ENCODE results near the gene TPM1. TPM values are rescaled to one million over a fixed set of nuclear protein-coding genes. Genes with fewer than 3 reads are reported as not detected.

Gene TPM1
- total and polyA plus RNA-seq, 2 experiments from 2014 or later, result 291 to 353 TPM

GRCh38 chr15:63070681-63071129 lies 28.2 kb downstream of the TPM1 start:
- Histone ChIP-seq H3K4me3 (no peak overlapping the region), H4K20me1 (ENCODE audit: insufficient read depth, poor library complexity, severe bottlenecking) (no peaks in the 10 kb centered on the region), H3K9me2 (replicated peaks; ENCODE audit: insufficient read depth) (no peaks in the 10 kb centered on the region), H3K4me1 (ENCODE audit: insufficient read depth) (peaks cover 3% of the 10 kb centered on the region), H3K79me2 (peaks cover 4% of the 10 kb centered on the region), H2AFZ (no peak overlapping the region), H3K36me3 (replicated peaks; ENCODE audit: insufficient read depth, low read depth) (no peaks in the 10 kb centered on the region), H3K9me3 (ENCODE audit: low read depth) (no peaks in the 10 kb centered on the region), H3K27me3 (no peaks in the 10 kb centered on the region), H3K27ac (no peak overlapping the region), H3K4me2 (no peak overlapping the region)
- WGBS (ENCODE audit: low lambda C conversion rate, missing lambda C conversion rate), result 79% methylated on average over 6 of the region's 6 CpGs
- no peak for DNase-seq (ENCODE audit: low spot score)
- no peak for TF ChIP-seq EZH2phosphoT487 (IDR thresholded peaks at IDR 0.05; ENCODE audit: low read depth, severe bottlenecking, unreplicated experiment)
- TF ChIP-seq EZH2 (IDR thresholded peaks at IDR 0.05; ENCODE audit: borderline replicate concordance), result no peak
- no peak for TF ChIP-seq CTCF (IDR thresholded peaks at IDR 0.05; ENCODE audit: poor library complexity)

GRCh38 chr15:63071288-63071909 lies 28.9 kb downstream of the TPM1 start:
- H3K9me3 ChIP-seq (ENCODE audit: low read depth), result no peaks in the 10 kb centered on the region
- H4K20me1 ChIP-seq (ENCODE audit: insufficient read depth, poor library complexity, severe bottlenecking), result no peaks in the 10 kb centered on the region
- peaks cover 3% of the 10 kb centered on the region for H3K4me1 ChIP-seq (ENCODE audit: insufficient read depth)
- H3K27ac ChIP-seq, result no peak overlapping the region
- no peak for DNase-seq (ENCODE audit: low spot score)
- peaks cover 4% of the 10 kb centered on the region for H3K79me2 ChIP-seq
- no peaks in the 10 kb centered on the region for H3K27me3 ChIP-seq
- H3K4me2 ChIP-seq, result no peak overlapping the region
- 79% methylated on average over 8 of the region's 8 CpGs for WGBS (ENCODE audit: low lambda C conversion rate, missing lambda C conversion rate)
- no peak overlapping the region for H3K4me3 ChIP-seq
- no peak for TF ChIP-seq EZH2phosphoT487 (IDR thresholded peaks at IDR 0.05; ENCODE audit: low read depth, severe bottlenecking, unreplicated experiment)
- TF ChIP-seq CTCF (IDR thresholded peaks at IDR 0.05; ENCODE audit: poor library complexity), result no peak
- TF ChIP-seq EZH2 (IDR thresholded peaks at IDR 0.05; ENCODE audit: borderline replicate concordance), result no peak
- H3K9me2 ChIP-seq (replicated peaks; ENCODE audit: insufficient read depth), result no peaks in the 10 kb centered on the region
- H2AFZ ChIP-seq, result no peak overlapping the region
- no peaks in the 10 kb centered on the region for H3K36me3 ChIP-seq (replicated peaks; ENCODE audit: insufficient read depth, low read depth)

- no peaks in the 10 kb centered on the region for H3K9me2 ChIP-seq (replicated peaks; ENCODE audit: insufficient read depth)
- no peak overlapping the region for H3K27ac ChIP-seq
- H3K4me3 ChIP-seq, result no peak overlapping the region
- H2AFZ ChIP-seq, result no peak overlapping the region
- H3K4me1 ChIP-seq (ENCODE audit: insufficient read depth), result peaks cover 3% of the 10 kb centered on the region
- 78% methylated on average over 3 of the region's 3 CpGs for WGBS (ENCODE audit: low lambda C conversion rate, missing lambda C conversion rate)
- no peaks in the 10 kb centered on the region for H3K36me3 ChIP-seq (replicated peaks; ENCODE audit: insufficient read depth, low read depth)
- H4K20me1 ChIP-seq (ENCODE audit: insufficient read depth, poor library complexity, severe bottlenecking), result no peaks in the 10 kb centered on the region
- DNase-seq (ENCODE audit: low spot score), result no peak
- H3K9me3 ChIP-seq (ENCODE audit: low read depth), result no peaks in the 10 kb centered on the region
- H3K27me3 ChIP-seq, result no peaks in the 10 kb centered on the region
- peaks cover 4% of the 10 kb centered on the region for H3K79me2 ChIP-seq
- TF ChIP-seq EZH2phosphoT487 (IDR thresholded peaks at IDR 0.05; ENCODE audit: low read depth, severe bottlenecking, unreplicated experiment) (no peak), CTCF (IDR thresholded peaks at IDR 0.05; ENCODE audit: poor library complexity) (no peak), EZH2 (IDR thresholded peaks at IDR 0.05; ENCODE audit: borderline replicate concordance) (no peak)
- no peak overlapping the region for H3K4me2 ChIP-seq
Measured at GRCh38 chr15:63072023-63072650, 29.6 kb downstream of the TPM1 start.
